ENCODE data around the gene GTPBP8. TPM values are rescaled to one million over a fixed set of nuclear protein-coding genes. Genes with fewer than 3 reads are reported as not detected.
A peak's percentile ranks its signal among the peaks of the same experiment; 100 is the strongest.

Gene GTPBP8
- polyA plus RNA-seq, 1 donor from 2014 or later = 32.4 TPM

- no peak overlapping the region for H3K4me3 ChIP-seq (ENCODE audit: low read length)
- no peak overlapping the region for H3K9ac ChIP-seq (ENCODE audit: low read length)
- no peaks in the 10 kb centered on the region for H4K20me1 ChIP-seq (ENCODE audit: insufficient read depth)
- H3K27me3 ChIP-seq (ENCODE audit: insufficient read depth, low read depth, low read length) = no peaks in the 10 kb centered on the region
- no peaks in the 10 kb centered on the region for H3K9me3 ChIP-seq (ENCODE audit: low read length)
- H3K4me2 ChIP-seq (ENCODE audit: low read length) = no peak overlapping the region
- no peak overlapping the region for H2AFZ ChIP-seq (ENCODE audit: low read depth, low read length)
- peaks cover 51% of the 10 kb centered on the region for H3K79me2 ChIP-seq (replicated peaks; ENCODE audit: insufficient read depth, low read length)
- TF ChIP-seq SMC3 (conservative IDR thresholded peaks at IDR 0.05; ENCODE audit: poor library complexity) (no peak), MXI1 (conservative IDR thresholded peaks at IDR 0.05; ENCODE audit: poor library complexity, severe bottlenecking) (no peak), REST (IDR thresholded peaks at IDR 0.05; ENCODE audit: borderline replicate concordance) (no peak), EZH2 (IDR thresholded peaks at IDR 0.05; ENCODE audit: borderline replicate concordance, insufficient read depth, low read length, poor library complexity, severe bottlenecking) (no peak), CTCF (IDR thresholded peaks at IDR 0.05; ENCODE audit: poor library complexity, severe bottlenecking) (no peak)
- no peaks in the 10 kb centered on the region for H3K9me2 ChIP-seq (ENCODE audit: insufficient read depth, low read length)
- no peaks in the 10 kb centered on the region for H3F3A ChIP-seq (ENCODE audit: insufficient read depth, low read length, poor library complexity, severe bottlenecking)
- H3K27ac ChIP-seq (ENCODE audit: low read length) = no peak overlapping the region
- H3K36me3 ChIP-seq (ENCODE audit: insufficient read depth, low read length) = peaks cover 6% of the 10 kb centered on the region
Observed at GRCh38 chr3:113013593-113013992, 22.8 kb downstream of the GTPBP8 start.

GRCh38 chr3:113018536-113019181 lies 27.9 kb downstream of the GTPBP8 start:
- H3K4me2 ChIP-seq (ENCODE audit: low read length) = peak overlapping the region; percentile 75
- peak overlapping the region; percentile 71 for H2AFZ ChIP-seq (ENCODE audit: low read depth, low read length)
- H3K27ac ChIP-seq (ENCODE audit: low read length) = peak overlapping the region; percentile 89
- H3K9ac ChIP-seq (ENCODE audit: low read length) = peak overlapping the region; percentile 88
- peaks cover 3% of the 10 kb centered on the region for H3K36me3 ChIP-seq (ENCODE audit: insufficient read depth, low read length)
- H3K4me3 ChIP-seq (ENCODE audit: low read length) = peak overlapping the region; percentile 82
- no peaks in the 10 kb centered on the region for H3K9me3 ChIP-seq (ENCODE audit: low read length)
- H3K27me3 ChIP-seq (ENCODE audit: insufficient read depth, low read depth, low read length) = no peaks in the 10 kb centered on the region
- TF ChIP-seq TAF1 (IDR thresholded peaks at IDR 0.05; ENCODE audit: low read depth) (no peak), EZH2 (IDR thresholded peaks at IDR 0.05; ENCODE audit: borderline replicate concordance, insufficient read depth, low read length, poor library complexity, severe bottlenecking) (no peak), MXI1 (conservative IDR thresholded peaks at IDR 0.05; ENCODE audit: poor library complexity, severe bottlenecking) (no peak)
- peaks cover 46% of the 10 kb centered on the region for H3K79me2 ChIP-seq (replicated peaks; ENCODE audit: insufficient read depth, low read length)
- no peaks in the 10 kb centered on the region for H4K20me1 ChIP-seq (ENCODE audit: insufficient read depth)
- H3F3A ChIP-seq (ENCODE audit: insufficient read depth, low read length, poor library complexity, severe bottlenecking) = no peaks in the 10 kb centered on the region
- H3K9me2 ChIP-seq (ENCODE audit: insufficient read depth, low read length) = no peaks in the 10 kb centered on the region

Data from neural cell (in vitro differentiated cells).